Measurements from ENCODE around the gene PARP15. TPM values are rescaled to one million over a fixed set of nuclear protein-coding genes. Genes with fewer than 3 reads are reported as not detected.

PARP15 gene
- total RNA-seq, 1 experiment from 2014 or later: 0.07 TPM

DNA sequence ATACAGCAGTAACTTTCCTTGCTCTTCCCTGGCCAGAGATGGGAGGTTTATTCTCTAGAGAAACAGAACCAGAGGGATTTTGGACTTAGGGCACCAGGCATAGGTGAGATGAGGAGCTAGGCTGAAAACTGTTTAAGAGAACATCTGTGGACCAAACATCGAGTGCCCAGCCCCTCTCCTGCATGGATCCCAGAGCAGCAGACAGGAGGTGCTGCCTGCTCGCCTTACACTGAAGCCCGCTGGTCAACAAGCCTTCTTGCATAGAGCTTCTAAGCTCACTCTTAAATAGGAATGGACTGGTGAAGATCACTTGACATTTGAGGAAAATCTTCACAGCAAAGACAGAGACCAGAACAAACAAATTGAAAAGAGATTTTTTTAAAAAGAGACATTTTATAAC is 41.2 kb downstream of the PARP15 start:
- no peak overlapping the region for H3K4me3 Mint-ChIP-seq (ENCODE audit: unreplicated experiment)
- H3K27me3 ChIP-seq (replicated peaks; ENCODE audit: control insufficient read depth, insufficient read depth, low read length): no peaks in the 10 kb centered on the region

DNA sequence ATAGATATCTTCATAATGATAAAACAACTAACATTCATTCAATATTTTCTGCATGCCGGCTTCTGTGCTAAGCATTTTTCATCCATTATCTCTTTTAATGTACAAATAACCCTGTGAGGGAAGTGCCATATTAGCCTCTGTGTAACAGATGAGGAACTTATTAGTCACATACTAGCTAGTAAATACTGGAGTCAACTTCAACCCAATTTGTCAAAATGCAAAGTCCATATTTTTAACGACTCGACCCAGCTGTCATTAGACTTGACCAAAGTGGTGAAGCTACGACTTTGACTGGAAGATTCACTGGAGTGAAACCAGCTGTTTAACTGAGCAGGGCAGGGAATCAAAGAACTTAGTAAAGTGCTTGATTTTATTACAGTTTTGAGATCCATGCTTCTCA is 41.6 kb downstream of the PARP15 start:
- ChIA-PET POLR2A (no interaction called here), CTCF (no interaction called here)
- no peaks in the 10 kb centered on the region for H3K4me1 ChIP-seq
- Mint-ChIP-seq H3K27ac (ENCODE audit: unreplicated experiment) (no peak overlapping the region), H3K4me1 (ENCODE audit: low read depth, unreplicated experiment) (no peaks in the 10 kb centered on the region), H3K36me3 (ENCODE audit: insufficient read depth, unreplicated experiment) (no peaks in the 10 kb centered on the region), H3K4me3 (ENCODE audit: unreplicated experiment) (no peak overlapping the region), H3K27me3 (ENCODE audit: insufficient read depth, unreplicated experiment) (no peaks in the 10 kb centered on the region), H3K9me3 (ENCODE audit: unreplicated experiment) (no peaks in the 10 kb centered on the region)
- H3K36me3 ChIP-seq (ENCODE audit: control insufficient read depth, insufficient read depth, low read length): no peaks in the 10 kb centered on the region
- H3K4me3 ChIP-seq (ENCODE audit: low read depth, low read length): no peak overlapping the region
- intact Hi-C loops (cut with micrococcal nuclease; ENCODE audit: unreplicated experiment): no loop called here
- no peak for DNase-seq
- H3K9me3 ChIP-seq: no peaks in the 10 kb centered on the region
- no TSS peak for BruUV-seq (replicated peaks)
- no peaks in the 10 kb centered on the region for H3K27me3 ChIP-seq (replicated peaks; ENCODE audit: control insufficient read depth, insufficient read depth, low read length)
- TF ChIP-seq, protein P1, sequence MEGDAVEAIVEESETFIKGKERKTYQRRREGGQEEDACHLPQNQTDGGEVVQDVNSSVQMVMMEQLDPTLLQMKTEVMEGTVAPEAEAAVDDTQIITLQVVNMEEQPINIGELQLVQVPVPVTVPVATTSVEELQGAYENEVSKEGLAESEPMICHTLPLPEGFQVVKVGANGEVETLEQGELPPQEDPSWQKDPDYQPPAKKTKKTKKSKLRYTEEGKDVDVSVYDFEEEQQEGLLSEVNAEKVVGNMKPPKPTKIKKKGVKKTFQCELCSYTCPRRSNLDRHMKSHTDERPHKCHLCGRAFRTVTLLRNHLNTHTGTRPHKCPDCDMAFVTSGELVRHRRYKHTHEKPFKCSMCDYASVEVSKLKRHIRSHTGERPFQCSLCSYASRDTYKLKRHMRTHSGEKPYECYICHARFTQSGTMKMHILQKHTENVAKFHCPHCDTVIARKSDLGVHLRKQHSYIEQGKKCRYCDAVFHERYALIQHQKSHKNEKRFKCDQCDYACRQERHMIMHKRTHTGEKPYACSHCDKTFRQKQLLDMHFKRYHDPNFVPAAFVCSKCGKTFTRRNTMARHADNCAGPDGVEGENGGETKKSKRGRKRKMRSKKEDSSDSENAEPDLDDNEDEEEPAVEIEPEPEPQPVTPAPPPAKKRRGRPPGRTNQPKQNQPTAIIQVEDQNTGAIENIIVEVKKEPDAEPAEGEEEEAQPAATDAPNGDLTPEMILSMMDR (IDR thresholded peaks at IDR 0.05; ENCODE audit: insufficient read depth in 1 of 2, low read depth in 1 of 2, low read length in 1 of 2, severe bottlenecking in 1 of 2, unreplicated experiment in 1 of 2): no peak

More for the DNA sequence above, 41.2 kb downstream of the PARP15 start:
- CTCF ChIA-PET: no interaction called here
- no peaks in the 10 kb centered on the region for H3K27me3 Mint-ChIP-seq (ENCODE audit: insufficient read depth, unreplicated experiment)
- intact Hi-C loops (cut with micrococcal nuclease; ENCODE audit: unreplicated experiment): no loop called here
- TF ChIP-seq, protein P1 (IDR thresholded peaks at IDR 0.05; ENCODE audit: insufficient read depth in 1 of 2, low read depth in 1 of 2, low read length in 1 of 2, severe bottlenecking in 1 of 2, unreplicated experiment in 1 of 2): no peak
- H3K4me1 Mint-ChIP-seq (ENCODE audit: low read depth, unreplicated experiment): no peaks in the 10 kb centered on the region
- POLR2A ChIA-PET: no interaction called here
- H3K36me3 Mint-ChIP-seq (ENCODE audit: insufficient read depth, unreplicated experiment): no peaks in the 10 kb centered on the region
- BruUV-seq (replicated peaks): no TSS peak
- no peak overlapping the region for H3K27ac Mint-ChIP-seq (ENCODE audit: unreplicated experiment)
- H3K9me3 ChIP-seq: no peaks in the 10 kb centered on the region
- H3K36me3 ChIP-seq (ENCODE audit: control insufficient read depth, insufficient read depth, low read length): no peaks in the 10 kb centered on the region
- no peak for DNase-seq
- no peaks in the 10 kb centered on the region for H3K9me3 Mint-ChIP-seq (ENCODE audit: unreplicated experiment)
- no peaks in the 10 kb centered on the region for H3K4me1 ChIP-seq
- no peak overlapping the region for H3K4me3 ChIP-seq (ENCODE audit: low read depth, low read length)

DNA sequence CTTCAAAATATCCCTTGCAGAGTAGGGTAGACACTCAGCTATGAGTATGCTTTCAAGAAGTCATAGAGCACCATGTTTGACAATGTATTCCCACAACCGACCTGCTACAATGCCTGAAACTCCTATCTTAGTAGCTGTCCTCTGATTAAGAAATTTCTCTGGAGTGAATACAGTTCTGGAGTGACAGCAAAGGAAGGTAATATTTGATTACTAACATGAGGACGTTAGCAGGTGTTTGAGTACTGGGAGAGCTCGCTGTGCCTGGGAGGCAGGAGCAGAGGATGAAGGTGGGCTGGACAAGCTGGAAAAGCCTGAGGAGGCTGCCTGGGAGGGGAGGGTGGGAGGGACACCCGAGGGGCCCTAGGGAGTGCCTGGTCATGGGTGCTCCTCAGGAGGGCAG is 42.9 kb downstream of the PARP15 start:
- Histone ChIP-seq H3K4me1 (no peaks in the 10 kb centered on the region), H3K27me3 (replicated peaks; ENCODE audit: control insufficient read depth, insufficient read depth, low read length) (no peaks in the 10 kb centered on the region), H3K36me3 (ENCODE audit: control insufficient read depth, insufficient read depth, low read length) (no peaks in the 10 kb centered on the region), H3K4me3 (ENCODE audit: low read depth, low read length) (no peak overlapping the region), H3K9me3 (no peaks in the 10 kb centered on the region)
- BruUV-seq (replicated peaks): no TSS peak
- ChIA-PET POLR2A (no interaction called here), CTCF (no interaction called here)
- TF ChIP-seq, protein P1 (IDR thresholded peaks at IDR 0.05; ENCODE audit: insufficient read depth in 1 of 2, low read depth in 1 of 2, low read length in 1 of 2, severe bottlenecking in 1 of 2, unreplicated experiment in 1 of 2): no peak
- Mint-ChIP-seq H3K27me3 (ENCODE audit: insufficient read depth, unreplicated experiment) (no peaks in the 10 kb centered on the region), H3K9me3 (ENCODE audit: unreplicated experiment) (no peaks in the 10 kb centered on the region), H3K4me1 (ENCODE audit: low read depth, unreplicated experiment) (no peaks in the 10 kb centered on the region), H3K4me3 (ENCODE audit: unreplicated experiment) (no peak overlapping the region), H3K27ac (ENCODE audit: unreplicated experiment) (no peak overlapping the region), H3K36me3 (ENCODE audit: insufficient read depth, unreplicated experiment) (no peaks in the 10 kb centered on the region)
- no peak for DNase-seq
- intact Hi-C loops (cut with micrococcal nuclease; ENCODE audit: unreplicated experiment): no loop called here
